Measurements from ENCODE around the gene RERGL. TPM values are rescaled to one million over a fixed set of nuclear protein-coding genes. Genes with fewer than 3 reads are reported as not detected.

The RERGL gene
- total RNA-seq (25.3 TPM), polyA plus RNA-seq (ENCODE audit: insufficient read depth, low read depth, low replicate concordance) (48.4 TPM)
- long read RNA-seq, donor 1 = 0 reads
- long read RNA-seq, donor 2, partial matches to known transcripts = 0 of 2 reads
- long read RNA-seq, donor 2, other reads (novel, unspliced or antisense) = 0 of 2 reads
- long read RNA-seq, donor 3, partial matches to known transcripts = 0 of 2 reads
- long read RNA-seq, donor 3, other reads (novel, unspliced or antisense) = 0 of 2 reads
- long read RNA-seq, donor 4 = 0 reads
- long read RNA-seq, donor 5 = 0 reads
- long read RNA-seq, donor 6, partial matches to known transcripts = 0 of 2 reads
- long read RNA-seq, donor 6, other reads (novel, unspliced or antisense) = 0 of 2 reads
- long read RNA-seq, donor 7, partial matches to known transcripts = 0 of 6 reads
- long read RNA-seq, donor 7, other reads (novel, unspliced or antisense) = 1 of 6 reads
- long read RNA-seq, donor 8, partial matches to known transcripts = 0 of 1 reads
- long read RNA-seq, donor 8, other reads (novel, unspliced or antisense) = 0 of 1 reads
- long read RNA-seq, donor 9 = 0 reads
- long read RNA-seq, donor 10, partial matches to known transcripts = 0 of 1 reads
- long read RNA-seq, donor 10, other reads (novel, unspliced or antisense) = 0 of 1 reads

GRCh38 chr12:18090093-18090492 is at the start of gene RERGL:
TSS of gene RERGL (minus strand) at chr12:18090193. CDS start at chr12:18090140, 53 bp downstream.
- TF ChIP-seq, protein P1, sequence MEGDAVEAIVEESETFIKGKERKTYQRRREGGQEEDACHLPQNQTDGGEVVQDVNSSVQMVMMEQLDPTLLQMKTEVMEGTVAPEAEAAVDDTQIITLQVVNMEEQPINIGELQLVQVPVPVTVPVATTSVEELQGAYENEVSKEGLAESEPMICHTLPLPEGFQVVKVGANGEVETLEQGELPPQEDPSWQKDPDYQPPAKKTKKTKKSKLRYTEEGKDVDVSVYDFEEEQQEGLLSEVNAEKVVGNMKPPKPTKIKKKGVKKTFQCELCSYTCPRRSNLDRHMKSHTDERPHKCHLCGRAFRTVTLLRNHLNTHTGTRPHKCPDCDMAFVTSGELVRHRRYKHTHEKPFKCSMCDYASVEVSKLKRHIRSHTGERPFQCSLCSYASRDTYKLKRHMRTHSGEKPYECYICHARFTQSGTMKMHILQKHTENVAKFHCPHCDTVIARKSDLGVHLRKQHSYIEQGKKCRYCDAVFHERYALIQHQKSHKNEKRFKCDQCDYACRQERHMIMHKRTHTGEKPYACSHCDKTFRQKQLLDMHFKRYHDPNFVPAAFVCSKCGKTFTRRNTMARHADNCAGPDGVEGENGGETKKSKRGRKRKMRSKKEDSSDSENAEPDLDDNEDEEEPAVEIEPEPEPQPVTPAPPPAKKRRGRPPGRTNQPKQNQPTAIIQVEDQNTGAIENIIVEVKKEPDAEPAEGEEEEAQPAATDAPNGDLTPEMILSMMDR (IDR thresholded peaks at IDR 0.05; ENCODE audit: borderline replicate concordance, extremely low read depth, insufficient read depth) = no peak
- no peaks in the 10 kb centered on the region for H3K9me3 ChIP-seq (ENCODE audit: control insufficient read depth in 2 of 3, insufficient read depth in 1 of 3, low read length in 3 of 3)
- DNase-seq = no peak
- no peaks in the 10 kb centered on the region for H3K36me3 ChIP-seq (ENCODE audit: control insufficient read depth in 2 of 3, insufficient read depth in 3 of 3, low read length in 3 of 3)
- H3K9ac ChIP-seq (ENCODE audit: low read length in 3 of 3) = no peak within 1 kb of the TSS
- H3K4me1 ChIP-seq (ENCODE audit: control insufficient read depth in 2 of 3, insufficient read depth in 2 of 3, low read depth in 1 of 3, low read length in 3 of 3) = no peaks in the 10 kb centered on the region
- no peak within 1 kb of the TSS for H3K4me3 ChIP-seq (ENCODE audit: low read length in 3 of 3)
- intact Hi-C loops (cut with DNase I) = no loop called here
- FAIRE-seq = no peak
- H3K27ac ChIP-seq (ENCODE audit: low read depth in 2 of 2, low read length in 2 of 2) = no peak within 1 kb of the TSS
- H3K27me3 ChIP-seq (ENCODE audit: control insufficient read depth, insufficient read depth, low read length) = no peaks in the 10 kb centered on the region

DNA sequence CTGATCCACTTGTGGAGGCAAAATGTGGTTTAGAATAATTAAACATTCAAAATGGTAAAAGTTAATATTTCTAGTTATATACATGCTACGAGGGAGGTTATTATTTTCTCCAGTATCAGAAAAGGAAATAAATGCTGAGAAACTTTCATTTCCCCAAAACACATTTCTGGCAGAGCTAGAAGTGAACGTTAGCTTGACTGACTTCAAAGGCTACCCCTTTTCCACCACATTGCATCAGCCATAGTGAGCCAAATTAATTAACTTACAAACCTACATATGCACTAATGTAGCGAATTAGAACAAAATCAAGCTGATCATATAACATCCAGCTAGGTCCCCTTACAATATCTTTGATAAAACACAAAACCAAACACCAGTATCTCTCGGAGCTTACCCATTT is 49.3 kb upstream of the RERGL start:
- Histone ChIP-seq H3K27me3 (ENCODE audit: control insufficient read depth, insufficient read depth, low read length) (no peaks in the 10 kb centered on the region), H3K9ac (ENCODE audit: low read length in 3 of 3) (no peak overlapping the region), H3K4me3 (ENCODE audit: low read length in 3 of 3) (no peak overlapping the region), H3K36me3 (ENCODE audit: control insufficient read depth in 2 of 3, insufficient read depth in 3 of 3, low read length in 3 of 3) (no peaks in the 10 kb centered on the region), H3K9me3 (ENCODE audit: control insufficient read depth in 2 of 3, insufficient read depth in 1 of 3, low read length in 3 of 3) (no peaks in the 10 kb centered on the region), H3K27ac (ENCODE audit: low read depth in 2 of 2, low read length in 2 of 2) (no peak overlapping the region), H3K4me1 (ENCODE audit: control insufficient read depth in 2 of 3, insufficient read depth in 2 of 3, low read depth in 1 of 3, low read length in 3 of 3) (no peaks in the 10 kb centered on the region)
- no peak for DNase-seq
- intact Hi-C loops (cut with DNase I) = no loop called here
- TF ChIP-seq, protein P1 (IDR thresholded peaks at IDR 0.05; ENCODE audit: borderline replicate concordance, extremely low read depth, insufficient read depth) = no peak
- FAIRE-seq = no peak

DNA sequence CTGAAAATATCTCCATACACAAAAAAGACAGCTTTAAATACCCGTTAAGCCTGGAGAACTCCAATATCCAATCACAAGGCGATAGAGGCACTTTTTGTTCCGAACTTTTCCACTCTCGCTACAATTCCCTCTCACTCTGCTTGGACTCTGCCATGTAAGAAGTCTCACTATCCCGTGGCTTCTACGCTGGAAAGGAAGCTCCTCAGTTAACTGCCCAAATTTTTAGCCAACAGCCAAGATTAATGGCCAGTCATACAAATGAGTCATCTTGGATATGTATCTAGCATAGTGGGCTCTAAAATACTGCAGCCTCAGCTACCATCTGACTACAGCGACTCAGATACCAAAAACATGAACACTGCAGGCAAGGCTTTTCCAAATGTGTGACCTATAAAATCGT is 45.5 kb upstream of the RERGL start:
- intact Hi-C loops (cut with DNase I) = no loop called here
- H3K27me3 ChIP-seq (ENCODE audit: control insufficient read depth, insufficient read depth, low read length) = no peaks in the 10 kb centered on the region
- H3K36me3 ChIP-seq (ENCODE audit: control insufficient read depth in 2 of 3, insufficient read depth in 3 of 3, low read length in 3 of 3) = no peaks in the 10 kb centered on the region
- no peak overlapping the region for H3K4me3 ChIP-seq (ENCODE audit: low read length in 3 of 3)
- FAIRE-seq (no peak), DNase-seq (no peak)
- H3K27ac ChIP-seq (ENCODE audit: low read depth in 2 of 2, low read length in 2 of 2) = no peak overlapping the region
- H3K9me3 ChIP-seq (ENCODE audit: control insufficient read depth in 2 of 3, insufficient read depth in 1 of 3, low read length in 3 of 3) = no peaks in the 10 kb centered on the region
- TF ChIP-seq, protein P1 (IDR thresholded peaks at IDR 0.05; ENCODE audit: borderline replicate concordance, extremely low read depth, insufficient read depth) = no peak
- H3K9ac ChIP-seq (ENCODE audit: low read length in 3 of 3) = no peak overlapping the region
- no peaks in the 10 kb centered on the region for H3K4me1 ChIP-seq (ENCODE audit: control insufficient read depth in 2 of 3, insufficient read depth in 2 of 3, low read depth in 1 of 3, low read length in 3 of 3)

Data from kidney (tissue), 22 donors.